IPS-11a (cell line): Measurements from ENCODE around the gene BPIFA3.

Source experiments
- H3K4me3 ChIP-seq: one replicate; pipeline ENCODE4 v1.5.1; 2013; ENCODE audit warnings: low read depth, low read length, control low read depth

The BPIFA3 gene

DNA sequence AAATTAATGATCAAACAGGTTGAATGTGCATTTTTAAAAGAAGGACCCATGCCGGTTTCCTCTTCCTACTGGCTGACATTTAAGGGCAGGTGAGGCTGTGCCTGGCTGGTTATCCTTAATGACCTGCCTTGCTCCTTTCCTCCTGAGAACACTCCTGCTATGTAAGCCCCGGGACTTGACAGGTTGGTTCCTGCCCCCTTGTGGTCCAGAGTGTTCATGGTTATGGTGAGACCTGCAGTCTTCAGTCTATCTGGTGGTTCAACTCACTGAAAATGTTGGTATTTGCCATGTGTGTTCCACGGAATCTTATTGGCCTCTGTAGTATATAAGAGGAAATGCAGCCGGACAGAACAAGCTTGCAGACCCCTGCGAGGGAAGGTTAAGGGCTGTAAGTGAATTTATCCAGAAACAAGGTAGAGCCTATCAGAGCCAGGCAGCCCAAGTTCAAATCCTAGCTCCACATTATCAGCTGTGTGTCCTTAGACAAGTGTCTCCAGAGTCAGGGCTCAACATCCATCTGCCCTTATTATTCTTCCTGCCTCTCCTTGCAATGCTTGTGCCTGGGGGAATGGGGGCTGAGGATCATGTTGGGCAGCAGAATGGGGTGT lies 5.2 kb upstream of the BPIFA3 start:
- H3K4me3 ChIP-seq, result no peak overlapping the region

DNA sequence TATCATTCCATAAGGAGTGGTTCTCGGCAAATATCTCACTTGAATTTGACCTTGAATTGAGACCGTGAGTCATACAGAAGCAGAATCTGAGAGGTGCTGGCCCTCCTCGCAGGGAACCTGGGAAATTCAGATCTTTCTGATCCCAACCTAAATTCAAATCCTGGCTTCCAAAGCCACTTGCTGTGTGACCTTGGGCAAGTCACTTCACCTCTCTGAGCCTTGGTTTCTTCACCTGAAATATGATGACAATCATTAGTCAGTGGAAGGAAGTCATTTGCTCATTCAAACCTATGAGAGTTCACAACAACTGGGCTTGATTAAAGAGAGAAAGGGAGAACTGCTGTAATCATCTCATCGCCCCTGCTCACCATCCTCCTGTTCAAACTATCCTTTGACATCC lies 7.2 kb downstream of the BPIFA3 start:
- H3K4me3 ChIP-seq, result no peak overlapping the region

DNA sequence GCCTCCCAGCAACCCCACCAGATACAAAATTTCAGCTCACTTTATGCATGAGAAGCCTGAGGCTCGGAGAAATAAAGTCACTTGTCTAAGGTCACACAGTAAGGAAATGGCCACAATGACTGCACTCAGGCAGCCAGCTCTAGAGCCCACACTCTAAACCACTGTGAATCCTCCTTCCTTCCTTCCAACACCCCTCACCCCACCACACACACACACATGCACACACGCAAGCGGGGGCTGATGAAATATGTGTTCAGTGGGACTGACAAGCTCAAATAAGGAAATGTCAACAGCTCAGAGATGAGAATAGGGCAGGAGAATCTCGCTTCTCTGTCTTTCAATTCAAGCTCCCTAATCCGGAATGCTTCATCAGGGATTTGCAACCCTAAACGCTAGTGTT lies 12.7 kb downstream of the BPIFA3 start:
- no peak overlapping the region for H3K4me3 ChIP-seq

DNA sequence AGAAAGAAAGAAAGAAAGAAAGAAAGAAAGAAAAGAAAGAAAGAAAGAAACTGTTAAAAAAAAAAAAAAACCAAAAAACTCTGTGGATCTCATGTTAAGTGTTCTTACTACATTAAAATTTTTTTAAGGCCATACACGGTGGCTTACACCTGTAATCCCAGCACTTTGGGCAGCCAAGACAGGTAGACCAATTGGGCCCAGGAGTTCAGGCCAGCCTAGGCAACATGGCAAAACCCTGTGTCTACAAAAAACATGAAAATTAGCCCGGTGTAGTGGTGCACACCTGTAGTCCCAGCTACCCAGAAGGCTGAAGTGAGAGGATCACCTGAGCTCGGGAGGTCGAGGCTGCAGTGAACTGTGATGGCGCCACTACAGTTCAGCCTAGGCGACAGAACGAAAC lies 14.1 kb downstream of the BPIFA3 start:
- no peak overlapping the region for H3K4me3 ChIP-seq

DNA sequence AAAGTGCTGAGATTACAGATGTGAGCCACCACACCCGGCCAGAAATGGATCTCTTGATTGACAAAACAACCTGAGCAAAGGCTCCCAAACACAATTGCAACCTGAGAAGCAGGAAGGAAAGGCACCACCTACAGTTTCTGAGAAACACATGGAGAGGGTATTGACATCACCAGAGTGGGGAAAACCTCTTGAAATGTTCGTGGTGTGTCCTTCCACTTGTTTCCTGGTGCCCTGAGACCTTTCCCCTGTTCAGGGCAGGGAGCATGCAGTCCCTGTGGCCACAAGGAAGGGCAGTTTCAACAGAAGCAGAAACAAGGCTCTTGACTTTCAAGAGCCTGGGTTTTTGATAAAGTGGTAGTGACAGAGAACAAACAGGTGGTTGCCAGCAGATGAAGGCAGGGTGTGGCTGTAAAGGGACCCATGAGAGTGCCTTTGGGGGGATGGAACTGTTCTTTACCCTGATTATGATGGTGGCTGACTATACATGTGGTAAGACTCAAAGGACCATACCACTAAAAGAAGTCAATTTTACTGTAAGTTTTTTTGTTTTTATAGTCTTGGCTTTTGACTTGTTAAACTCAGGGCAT lies 15.4 kb downstream of the BPIFA3 start:
- no peak overlapping the region for H3K4me3 ChIP-seq

DNA sequence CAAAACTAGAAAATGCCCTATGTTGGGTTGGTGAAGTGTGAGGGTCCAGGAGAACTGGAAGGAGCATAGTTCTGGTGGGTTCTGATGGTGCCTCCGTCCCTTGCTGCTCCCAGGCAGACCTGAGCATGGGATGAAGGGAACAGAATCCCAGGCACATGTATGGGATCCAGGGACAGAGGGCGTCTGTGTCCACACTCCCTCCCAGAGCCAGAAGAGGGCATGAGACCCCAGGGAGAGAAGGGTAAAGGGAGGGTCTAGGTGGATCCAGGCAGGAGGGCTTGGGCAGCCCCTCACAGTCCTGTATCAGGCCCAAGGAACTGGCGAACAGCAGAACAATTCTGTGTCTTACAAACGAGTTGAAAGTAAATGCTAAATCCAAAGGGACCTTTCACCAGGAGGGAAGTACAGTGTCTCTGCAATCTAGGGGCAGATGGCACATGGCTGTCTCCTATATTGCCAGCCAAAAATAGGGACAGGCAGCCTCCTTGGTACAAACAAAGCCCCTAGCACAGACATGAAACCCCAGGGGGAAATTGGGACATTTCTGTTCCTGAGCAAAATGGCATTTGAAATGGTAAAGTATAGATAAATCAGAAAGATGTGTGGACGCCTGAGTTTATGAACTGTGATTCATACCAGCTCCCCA lies 16.1 kb downstream of the BPIFA3 start:
- no peak overlapping the region for H3K4me3 ChIP-seq

DNA sequence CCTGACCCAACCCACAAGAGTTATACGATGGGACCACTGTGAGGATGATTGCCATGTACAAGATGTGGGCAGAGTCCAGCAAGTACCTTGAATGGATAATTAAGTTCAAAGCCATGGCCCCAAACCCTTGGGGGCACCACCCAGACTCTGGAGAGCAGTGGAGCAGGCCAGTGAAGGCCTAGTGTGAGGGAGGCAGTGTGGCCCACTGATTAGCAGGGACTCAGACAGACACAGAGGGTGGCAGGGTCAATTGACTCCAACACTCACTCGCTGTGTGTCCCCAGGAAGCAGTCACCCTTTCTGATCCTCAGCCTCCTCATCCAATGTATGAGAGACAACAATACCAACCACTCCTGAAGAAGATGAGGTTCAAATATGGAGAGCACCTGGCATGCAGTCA lies 16.9 kb downstream of the BPIFA3 start:
- H3K4me3 ChIP-seq, result no peak overlapping the region

DNA sequence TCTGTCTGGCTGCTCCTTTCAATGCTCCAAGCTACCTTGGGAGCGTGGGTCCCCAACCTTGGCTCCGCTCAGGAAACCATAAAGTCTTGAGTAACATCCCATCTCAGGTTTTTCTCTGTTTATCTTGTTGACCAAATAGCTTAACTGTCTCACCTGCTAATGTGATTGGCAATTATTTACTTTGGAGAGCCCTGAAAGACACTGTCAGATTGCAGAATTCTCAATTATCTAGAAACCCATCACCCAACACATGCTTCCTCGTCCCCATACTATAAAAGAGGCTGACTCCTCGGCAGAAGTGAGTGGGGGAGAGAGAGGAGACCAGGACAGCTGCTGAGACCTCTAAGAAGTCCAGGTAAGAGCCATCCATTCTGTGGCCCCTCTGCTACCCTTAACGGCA lies 18.5 kb downstream of the BPIFA3 start, which contains the start of gene BPIFA1:
TSS of gene BPIFA1 (plus strand) at position 301 of the 400 bp plus-strand sequence. CDS start 1,716 bp downstream, outside the sequence.
- no peak within 1 kb of the TSS for H3K4me3 ChIP-seq

DNA sequence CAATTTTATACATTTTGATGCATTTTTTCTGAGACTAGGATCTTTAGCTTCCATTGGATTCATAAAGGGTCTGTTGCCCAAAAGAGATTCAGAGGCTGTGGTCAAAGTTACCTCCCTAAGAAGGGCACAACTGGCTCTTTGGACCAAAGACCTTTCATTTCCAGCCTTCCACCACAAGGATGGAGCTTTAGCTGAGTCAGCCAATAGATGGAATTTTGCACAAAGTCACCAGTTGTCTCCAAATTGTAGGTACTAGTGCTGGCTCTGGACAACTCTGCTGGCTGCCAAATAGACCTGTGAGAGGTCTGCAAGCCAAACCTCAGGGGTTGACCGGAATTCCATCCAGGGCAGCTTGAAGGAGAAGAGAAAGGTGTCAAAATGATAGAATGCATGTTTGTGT lies 19.2 kb downstream of the BPIFA3 start:
- no peak overlapping the region for H3K4me3 ChIP-seq

DNA sequence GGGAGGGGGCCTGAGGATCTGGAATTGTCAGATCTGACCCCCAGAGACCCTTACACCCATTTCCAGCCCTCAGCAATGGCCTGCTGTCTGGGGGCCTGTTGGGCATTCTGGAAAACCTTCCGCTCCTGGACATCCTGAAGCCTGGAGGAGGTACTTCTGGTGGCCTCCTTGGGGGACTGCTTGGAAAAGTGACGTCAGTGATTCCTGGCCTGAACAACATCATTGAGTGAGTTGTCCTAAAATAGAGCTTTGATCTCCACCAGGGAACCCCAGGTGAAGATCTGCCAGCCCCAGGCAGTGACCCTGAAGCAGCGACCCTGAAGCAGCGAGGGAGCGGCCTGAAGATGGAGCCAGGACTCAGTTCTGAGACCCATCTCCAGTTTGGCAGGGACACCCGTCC lies 20.8 kb downstream of the BPIFA3 start:
- no peak overlapping the region for H3K4me3 ChIP-seq

DNA sequence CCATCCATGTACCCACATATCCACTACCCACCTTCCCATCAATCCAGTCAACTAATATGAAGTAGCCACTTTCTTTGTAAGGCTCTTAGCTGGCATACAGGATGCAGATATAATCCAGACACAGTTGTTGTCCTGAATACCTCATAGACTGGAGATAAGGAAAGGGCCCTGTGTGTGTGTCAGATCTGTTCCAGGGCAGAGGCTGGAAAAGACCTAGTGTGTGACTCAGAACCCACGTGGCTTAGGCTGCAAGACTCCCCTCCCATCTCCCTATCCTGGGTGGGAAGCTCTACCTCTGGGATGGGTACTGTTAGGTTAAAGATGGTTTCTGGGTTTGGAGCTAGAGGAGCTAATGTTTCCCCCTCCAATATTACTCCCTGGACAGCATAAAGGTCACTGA lies 22.3 kb downstream of the BPIFA3 start:
- H3K4me3 ChIP-seq, result no peak overlapping the region

DNA sequence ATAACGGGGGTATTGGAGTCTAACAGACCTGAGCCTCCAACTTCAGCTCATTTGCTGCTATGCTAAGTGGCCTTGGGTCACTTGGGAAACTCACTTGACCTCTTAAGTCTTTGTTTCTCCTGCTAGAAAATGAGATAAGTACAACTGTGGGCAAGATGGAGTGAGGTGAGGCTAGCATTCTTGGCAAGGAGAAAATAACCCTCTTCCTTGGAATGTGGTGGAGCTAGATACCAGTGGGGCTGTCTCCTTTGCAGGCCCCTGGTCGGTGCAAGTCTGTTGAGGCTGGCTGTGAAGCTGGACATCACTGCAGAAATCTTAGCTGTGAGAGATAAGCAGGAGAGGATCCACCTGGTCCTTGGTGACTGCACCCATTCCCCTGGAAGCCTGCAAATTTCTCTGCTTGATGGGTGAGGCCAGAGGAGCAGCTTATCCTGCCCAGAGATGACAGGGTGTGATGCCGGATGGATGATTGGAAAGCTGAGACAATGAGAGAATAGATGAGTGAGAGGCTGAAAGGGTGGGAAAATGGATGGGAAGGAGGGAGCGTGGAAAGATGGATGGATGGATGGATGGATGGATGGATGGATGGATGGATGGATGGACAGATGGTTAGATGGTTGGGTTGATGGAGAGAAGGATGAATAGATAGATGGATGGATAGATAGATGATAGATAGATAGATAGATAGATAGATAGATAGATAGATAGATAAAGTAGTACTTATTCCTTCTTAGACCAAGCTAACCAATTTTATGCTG lies 23.0 kb downstream of the BPIFA3 start:
- H3K4me3 ChIP-seq, result no peak overlapping the region

DNA sequence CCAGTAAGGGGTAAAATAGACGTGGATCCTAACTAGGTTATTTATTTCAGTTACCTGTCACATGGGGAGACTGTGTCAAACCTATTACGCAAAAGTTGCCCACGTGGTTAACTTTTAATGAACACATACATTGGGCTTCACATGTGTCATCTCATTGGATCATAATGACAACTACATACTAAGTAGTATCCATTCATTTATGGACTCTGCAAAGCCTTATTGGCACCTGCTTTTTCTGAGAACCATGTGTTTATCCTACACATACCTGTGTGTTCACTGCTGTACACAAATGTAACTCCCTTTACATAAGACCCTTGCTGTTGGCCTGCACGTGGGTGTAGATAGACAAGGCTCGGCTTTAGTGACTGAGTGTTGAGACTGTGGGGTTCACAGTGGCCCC lies 23.8 kb downstream of the BPIFA3 start:
- no peak overlapping the region for H3K4me3 ChIP-seq

DNA sequence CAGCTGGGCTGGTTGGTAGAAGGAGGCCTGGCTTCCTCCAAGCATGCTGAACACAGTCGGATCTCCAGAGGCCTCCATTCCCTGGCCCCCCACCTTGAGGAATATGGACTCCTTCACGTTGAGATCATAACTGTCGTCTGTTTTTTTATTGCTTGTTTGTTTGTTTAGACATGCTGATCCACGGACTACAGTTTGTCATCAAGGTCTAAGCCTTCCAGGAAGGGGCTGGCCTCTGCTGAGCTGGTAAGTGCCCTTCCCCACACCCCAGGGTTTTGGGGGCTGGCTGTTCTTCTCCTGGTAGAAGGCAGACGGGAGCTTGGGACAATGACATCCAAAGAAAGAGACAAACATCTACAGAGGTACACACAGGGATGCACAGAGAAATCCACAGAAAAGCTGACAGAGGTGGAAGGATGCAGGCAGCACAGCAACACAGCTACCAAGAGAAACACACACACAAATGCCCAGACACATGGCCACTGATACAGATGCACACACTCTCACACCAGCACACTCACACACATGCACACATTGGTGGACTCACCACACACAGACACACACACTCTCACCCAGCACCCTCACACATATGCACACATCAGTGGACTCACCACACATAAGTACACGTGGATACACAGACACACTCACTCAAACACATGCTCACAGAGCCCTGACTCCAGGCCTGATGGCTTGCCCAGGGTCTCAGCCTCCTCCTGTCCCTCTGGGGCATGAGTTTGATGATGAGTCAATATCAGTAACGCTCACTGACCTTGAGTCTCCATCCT lies 25.4 kb downstream of the BPIFA3 start:
- H3K4me3 ChIP-seq, result no peak overlapping the region

DNA sequence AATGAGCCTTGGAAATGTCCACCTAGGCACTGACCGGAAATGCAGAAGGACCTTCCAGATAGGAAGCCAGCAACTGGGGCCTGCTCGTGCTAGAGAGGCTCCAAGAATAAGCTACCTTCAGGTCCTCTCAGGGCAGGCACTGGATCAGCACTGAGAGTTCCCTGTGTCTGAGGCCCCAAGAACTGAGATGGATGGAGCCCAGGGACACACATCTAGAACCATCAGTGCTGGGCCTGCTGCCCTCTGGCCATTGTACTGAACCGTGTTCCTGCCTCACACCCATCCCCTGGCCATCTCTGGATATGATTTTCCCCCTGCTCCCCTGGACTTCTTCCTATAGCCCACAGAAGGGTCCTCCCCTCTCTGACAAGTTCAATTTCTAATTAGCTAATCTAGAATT lies 28.9 kb downstream of the BPIFA3 start:
- H3K4me3 ChIP-seq, result no peak overlapping the region

DNA sequence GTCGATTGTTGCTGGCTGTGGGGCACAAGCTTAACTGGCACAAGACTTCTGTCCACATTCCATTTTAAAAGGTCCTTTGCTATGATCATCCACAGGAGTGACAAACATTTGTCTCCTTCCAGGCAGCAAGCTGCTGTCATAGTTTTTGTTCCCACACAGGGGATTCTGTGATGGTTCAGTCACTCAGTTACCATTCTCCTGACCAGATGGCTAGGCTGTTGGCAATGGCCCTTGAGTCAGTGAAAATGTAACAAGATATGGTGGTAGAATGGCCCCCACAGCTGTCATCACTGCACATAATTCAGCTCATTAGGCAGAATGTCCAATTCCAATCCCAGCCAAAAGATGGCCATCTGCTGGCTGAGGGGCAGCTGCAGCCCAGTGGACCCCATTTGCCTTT lies 32.3 kb downstream of the BPIFA3 start:
- no peak overlapping the region for H3K4me3 ChIP-seq

DNA sequence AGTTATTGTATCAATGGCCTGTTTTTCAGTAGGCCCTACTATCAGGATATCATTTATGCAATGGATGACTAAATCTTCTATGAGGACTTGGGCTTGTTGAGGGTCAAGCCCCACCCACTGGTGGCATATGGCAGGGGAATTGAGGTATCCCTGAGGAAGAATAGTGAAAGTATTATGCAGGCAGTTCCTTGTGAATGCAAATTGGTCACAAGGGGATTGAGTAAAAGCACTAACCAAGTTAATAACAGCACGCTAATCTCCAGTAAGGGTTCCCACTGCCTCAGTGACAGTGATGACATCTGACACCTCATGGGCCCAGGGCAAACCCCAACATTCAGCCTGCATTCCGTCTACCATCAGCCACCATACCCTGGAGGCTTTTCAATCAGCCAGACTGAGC lies 33.5 kb downstream of the BPIFA3 start:
- H3K4me3 ChIP-seq, result no peak overlapping the region

DNA sequence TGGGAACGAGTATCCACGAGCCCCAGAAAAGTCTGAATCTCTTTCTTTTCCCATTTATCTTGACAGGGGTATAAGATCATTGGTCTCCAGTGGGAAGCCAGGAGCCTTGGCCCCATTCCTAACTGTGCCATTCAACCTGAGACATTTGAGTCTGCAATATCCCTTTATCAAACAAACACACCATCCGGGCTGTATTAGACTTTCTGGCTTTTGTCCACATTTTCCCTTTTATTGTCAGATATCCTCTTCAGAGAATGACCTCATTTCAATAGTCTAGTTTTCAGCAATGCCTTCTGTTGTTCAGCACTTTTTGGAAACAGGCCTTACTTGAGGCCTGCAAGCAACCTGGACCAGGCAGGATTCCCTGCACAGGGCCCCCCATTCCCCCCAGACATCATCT lies 34.3 kb downstream of the BPIFA3 start:
- H3K4me3 ChIP-seq, result no peak overlapping the region

DNA sequence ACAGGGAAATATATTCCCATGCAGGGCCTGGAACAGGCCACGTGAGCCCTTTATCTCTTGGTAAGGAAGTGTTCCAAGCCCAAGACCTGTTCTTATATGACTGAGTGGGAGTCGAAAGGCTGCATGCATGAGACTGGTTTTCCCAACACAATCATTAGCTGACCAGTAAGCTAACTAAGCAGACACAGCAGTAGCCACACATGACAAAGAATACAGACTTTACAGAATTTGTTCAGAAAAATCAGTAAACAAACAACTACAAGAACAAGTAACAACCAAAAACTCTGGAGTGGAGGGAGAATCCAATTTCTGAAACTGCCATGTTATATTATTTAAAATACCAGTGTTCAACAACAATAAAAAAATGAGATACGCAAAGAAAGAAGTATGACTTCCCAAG lies 35.3 kb downstream of the BPIFA3 start:
- no peak overlapping the region for H3K4me3 ChIP-seq

DNA sequence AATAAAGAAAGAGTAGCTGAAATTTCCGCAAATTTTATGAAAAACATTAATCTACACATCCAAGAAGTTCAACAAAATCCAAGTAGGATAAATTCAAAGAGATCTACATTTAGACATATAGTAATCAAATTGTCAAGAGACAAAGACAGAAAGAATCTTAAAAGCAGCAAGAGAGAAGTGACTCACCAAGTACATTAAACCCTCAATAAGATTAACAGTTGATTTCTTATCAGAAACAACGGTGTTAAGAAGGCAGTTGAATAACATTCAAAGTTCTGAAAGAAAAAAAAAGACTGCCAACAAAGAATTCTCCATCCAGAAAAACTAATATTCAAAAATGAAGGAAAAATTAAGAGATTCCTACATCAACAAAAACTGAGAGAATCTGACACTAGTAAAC lies 37.9 kb downstream of the BPIFA3 start:
- H3K4me3 ChIP-seq, result no peak overlapping the region

DNA sequence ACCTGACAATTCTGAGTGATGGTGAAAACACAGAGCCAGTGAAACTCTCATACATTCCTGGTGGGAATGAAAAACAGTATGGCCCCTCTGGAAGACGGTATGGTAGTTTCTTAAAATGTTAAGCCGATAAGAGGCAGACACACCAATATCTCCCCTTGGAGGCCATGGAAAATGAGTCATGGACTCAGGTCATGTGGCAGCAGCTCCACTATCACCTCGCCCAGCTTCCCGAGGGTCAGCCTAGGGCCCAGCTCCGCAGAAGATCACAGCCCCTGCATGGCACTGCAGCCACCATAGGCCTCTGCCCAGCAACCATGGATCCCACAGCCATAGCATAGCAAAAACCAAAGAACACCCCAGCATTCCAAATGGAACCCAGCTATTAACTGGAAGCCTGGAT lies 40.1 kb downstream of the BPIFA3 start:
- H3K4me3 ChIP-seq, result no peak overlapping the region
